Measurements from ENCODE around the gene FTO.

The FTO gene

DNA sequence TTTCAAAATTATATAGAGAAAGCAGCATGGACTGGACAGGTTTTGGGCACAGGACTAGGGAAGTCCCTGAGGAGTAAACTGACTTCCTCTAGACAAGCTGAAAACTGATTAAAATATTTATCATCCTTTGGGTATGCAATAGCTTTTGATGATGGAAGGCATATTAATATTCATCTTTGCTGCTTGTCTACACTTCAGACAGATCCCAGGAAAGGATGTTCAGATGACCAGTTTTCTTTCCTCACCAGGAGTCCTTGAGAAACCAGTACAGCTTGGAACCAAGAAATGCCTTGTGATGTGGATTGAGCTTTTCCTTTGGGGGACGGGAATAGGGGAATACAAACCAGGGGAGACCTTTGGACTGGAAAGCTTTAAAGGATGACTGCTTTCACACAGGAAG, 195.5 kb downstream of the FTO start:
- no peak for DNase-seq (ENCODE audit: low read depth)

DNA sequence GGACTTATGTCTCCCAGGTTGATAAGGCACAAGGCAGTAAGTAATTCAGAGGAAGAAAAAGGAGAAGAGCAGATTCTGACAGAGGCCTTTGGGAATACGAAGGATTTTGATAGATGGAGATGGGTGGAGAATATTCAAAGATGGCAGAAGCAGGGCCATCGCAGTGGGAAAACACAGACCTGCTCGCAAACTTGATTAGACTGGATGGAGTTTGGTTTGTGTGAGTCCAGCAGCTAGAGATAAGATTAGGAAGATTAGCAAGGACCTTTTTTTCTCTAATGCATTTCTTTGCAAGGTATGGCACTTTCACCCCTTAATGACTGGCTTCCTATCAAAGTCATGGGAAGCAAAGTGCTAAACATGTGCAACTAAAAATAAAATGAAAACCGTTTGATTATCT, 196.7 kb downstream of the FTO start:
- no peak for DNase-seq (ENCODE audit: low read depth)

DNA sequence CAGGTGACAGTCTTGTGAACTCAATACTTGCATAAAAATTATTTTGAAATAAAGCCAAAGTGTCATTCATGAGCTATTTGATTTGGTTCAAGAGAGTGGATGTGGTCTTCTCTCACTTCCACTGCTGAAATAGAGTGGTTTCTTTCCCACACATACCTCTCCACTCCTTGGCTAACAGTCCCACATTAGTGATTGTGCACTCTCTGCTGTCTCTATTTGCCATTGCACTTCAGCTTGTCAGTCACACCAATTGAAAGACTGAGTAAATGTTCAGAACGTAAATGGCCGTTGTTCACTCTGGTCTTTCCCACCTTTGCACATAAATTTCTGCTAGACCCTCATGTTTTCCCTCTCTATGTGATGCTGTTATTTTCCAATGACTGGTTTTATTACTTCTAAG, 197.5 kb downstream of the FTO start:
- no peak for DNase-seq (ENCODE audit: low read depth)

DNA sequence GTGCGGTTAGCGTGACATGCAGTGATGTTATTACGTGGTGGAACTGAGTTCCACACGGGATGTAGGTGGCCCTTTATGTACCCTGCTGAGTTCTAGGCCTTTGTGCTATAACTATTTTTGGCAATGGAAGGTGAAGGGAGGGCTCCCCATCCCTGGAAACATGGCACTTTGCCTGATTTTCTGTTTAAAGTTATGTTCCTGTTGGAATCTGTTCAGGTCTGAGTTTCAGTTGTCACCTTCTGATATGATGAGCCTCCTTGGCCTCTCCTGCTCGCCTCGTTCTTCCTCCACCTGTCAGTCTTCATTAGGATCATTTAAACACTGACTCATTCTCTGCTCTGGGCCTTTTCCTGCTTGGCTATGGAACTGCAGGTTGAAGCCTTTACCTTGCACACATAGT, 200.6 kb downstream of the FTO start:
- no peak for DNase-seq (ENCODE audit: low read depth)

DNA sequence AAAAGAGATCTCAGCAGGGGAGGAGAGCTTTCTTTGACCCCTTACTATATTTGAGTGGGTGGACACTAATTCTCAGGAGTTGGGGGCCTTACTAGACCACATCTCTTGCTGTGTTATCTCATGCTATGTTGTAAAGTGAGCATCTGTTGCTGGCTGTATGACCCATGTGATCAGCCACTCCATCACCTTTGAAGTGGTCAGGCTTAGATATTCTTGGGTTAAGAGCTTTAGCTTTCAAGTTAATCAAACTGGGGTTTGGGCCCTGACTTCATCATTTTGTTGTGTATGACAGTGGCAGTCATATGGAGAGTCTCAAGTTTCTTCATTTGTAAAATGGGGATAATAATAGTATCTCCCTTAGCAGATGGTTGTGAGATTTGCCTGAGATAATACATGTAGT, 201.1 kb downstream of the FTO start:
- DNase-seq (ENCODE audit: low read depth): no peak

DNA sequence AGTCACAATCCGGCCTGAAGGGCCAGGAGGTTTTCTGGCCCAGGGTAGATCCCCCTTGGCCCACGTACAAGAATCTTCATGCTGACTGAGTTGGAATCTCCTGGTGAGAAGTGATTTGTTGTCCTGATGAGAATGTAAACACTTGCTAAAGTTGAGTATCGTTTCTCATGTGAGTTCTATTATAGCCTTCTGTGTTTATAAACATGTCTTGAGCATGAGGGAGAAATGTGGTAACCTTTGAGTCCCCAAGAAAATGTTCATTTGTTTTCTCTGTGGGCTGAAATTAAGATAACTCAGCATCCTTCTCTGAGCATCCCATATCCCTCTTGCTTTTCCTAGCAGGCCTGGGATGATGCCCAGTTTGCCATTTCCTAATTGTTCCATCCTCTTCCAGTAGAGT, 204.8 kb downstream of the FTO start:
- no peak for DNase-seq (ENCODE audit: low read depth)

DNA sequence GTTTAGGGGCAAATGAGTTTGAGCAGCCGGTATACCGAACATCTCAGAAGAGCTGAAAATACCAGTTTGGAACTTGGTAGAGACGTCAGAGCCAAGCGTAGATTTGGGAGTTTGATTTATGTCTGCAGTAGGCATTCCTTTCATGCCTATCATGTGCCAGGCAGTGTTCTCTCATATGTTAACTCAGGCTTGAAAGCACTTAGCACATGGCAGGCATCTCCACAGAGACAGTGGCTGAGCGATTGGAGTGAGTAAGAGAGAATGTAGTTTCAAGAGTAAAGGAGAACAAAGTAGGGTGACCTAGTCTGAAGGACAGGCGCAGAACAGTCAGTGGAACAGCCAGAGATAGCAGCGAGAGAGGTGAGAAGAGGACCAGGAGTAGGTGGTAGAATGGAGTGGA, 207.0 kb downstream of the FTO start:
- no peak for DNase-seq (ENCODE audit: low read depth)

DNA sequence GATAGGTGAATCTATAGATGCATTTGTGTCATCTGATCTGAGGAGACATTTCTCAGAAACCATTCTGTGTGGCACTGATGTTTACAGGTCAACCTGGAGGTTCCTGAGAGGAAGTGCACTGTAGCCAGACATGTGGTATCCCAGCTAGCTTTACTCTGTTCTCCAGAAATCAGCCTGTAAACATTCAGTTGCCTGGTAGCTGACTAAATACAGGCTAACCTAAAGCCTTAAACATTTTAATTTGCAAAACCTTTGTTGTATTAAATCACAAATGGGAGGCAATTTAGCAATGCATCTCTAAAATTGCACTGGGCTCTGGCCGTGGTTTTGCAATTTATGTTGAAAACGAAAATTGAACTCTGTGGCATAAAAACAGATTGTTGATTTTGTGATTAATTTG, 207.6 kb downstream of the FTO start:
- no peak for DNase-seq (ENCODE audit: low read depth)

DNA sequence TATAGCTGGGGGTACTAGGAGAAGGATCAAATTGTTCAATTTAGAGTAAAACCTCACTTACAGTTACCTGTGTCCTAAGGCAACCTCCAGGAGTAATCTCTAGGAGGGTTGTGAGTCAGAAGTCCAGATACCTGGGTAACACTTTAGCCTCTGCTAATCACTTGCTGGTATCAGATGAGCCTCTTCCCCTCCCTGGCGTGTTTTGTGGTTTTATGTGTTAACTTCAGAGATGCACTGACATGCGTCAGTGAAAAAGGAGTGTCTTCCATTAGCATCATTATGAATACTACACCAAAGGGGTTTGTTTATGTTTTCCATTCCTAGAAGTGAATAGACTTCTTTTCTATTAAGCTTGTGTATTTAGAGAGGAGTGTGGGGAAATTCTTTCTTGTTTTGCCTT, 208.2 kb downstream of the FTO start:
- no peak for DNase-seq (ENCODE audit: low read depth)

DNA sequence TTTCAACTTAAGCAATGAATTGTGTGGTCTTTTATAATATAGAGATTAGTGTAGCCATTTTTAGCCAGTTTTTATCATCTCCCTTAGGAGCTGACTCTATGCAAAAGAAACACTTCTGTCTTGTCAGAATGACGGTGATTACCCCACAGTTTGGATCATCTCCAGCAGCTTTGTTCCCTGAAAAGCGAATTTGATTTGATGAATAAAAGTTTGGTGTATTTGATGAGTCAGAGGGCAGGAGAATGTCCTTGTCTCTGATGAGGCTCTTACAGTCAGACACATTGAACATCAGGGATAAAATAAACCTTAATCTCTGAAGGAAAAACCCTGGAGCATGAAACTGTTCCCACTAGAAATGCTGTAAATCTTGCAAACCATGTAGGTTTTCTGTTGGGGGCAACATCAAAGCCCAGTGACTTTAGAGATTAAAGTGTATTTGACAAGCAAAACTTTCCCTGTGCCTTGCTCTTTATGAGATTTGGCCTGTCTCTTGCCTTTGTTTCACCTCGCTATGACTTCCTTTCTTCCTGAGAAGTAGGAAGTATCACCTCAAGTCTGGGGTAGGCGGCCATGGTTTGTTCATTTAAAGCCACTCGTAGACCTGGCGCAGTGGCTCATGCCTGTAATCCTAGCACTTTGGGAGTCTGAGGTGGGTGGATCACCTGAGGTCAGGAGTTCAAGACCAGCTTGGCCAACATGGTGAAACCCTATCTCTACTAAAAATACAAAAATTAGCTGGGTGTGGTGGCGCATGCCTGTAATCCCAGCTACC, 209.3 kb downstream of the FTO start:
- no peak for DNase-seq (ENCODE audit: low read depth)

DNA sequence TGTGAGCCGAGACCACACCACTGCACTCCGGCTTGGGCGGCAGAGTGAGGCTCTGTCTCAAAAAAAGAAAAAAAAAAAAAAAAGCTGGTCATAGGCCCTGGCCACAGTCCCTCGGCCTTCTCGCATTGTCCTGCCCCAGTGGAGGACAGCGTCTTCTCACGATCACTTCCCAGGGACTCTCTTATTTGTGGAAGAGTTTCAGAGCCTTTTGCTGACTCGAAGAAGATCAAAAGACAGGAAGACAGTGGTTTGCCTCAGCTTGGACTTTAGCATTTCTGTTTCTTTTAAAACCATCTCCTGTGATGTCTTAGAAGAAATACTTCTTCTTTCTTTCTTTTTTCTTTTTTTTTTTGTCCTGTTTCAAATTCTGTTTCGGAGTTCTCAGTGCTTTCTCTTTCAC, 210.0 kb downstream of the FTO start:
- DNase-seq (ENCODE audit: low read depth): no peak

DNA sequence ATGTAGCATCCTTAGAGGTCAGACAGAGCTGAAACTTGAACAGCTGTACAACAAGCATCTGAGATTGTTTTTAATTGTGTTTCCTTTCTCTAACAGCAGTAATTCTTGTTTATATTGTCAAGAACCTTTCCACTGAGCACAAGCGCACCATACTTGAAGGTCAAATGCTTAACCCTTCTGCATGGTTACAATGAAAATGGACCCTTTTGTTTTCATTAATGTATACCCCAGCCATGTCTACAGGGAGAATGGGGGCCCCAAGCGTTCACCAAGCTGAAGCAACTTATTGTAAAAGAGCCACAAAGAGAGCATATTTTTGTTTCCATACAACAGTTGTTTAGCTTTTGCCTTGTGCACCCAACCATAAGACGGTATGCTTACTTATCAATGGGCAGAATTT, 210.8 kb downstream of the FTO start:
- no peak for DNase-seq (ENCODE audit: low read depth)

DNA sequence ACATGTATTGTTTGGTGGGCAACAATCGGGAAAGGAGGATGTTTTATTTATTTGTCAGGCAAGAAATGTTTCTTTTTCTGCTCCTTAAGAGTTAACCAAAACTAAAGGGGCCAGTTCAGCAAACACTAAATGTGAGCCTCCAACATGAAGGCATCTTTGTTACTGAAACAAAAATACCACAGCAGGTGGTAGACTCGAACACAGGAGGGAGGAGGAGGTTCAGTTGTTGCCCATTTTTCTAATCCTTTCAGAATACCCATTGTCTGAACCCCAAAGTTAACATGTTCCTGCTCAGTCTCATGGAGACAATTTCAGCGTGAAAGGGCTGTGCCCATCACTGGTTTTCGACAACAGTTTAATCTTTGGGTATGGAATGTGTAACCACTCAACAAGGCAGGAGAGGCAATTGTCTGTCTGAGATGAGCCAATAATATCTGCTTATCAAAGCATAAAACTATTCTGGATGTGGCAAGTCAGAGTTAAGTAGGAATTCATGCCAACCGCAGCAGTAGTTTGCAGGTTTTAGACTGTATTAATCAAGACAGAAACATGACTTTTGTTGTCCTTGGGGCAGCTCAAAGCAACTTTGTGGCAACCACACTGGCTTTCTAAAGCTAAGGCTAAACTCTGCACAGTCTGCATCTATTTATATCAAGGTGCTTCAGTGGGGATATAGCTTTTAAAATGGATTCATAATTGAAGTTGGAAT, 211.7 kb downstream of the FTO start:
- no peak for DNase-seq (ENCODE audit: low read depth)

DNA sequence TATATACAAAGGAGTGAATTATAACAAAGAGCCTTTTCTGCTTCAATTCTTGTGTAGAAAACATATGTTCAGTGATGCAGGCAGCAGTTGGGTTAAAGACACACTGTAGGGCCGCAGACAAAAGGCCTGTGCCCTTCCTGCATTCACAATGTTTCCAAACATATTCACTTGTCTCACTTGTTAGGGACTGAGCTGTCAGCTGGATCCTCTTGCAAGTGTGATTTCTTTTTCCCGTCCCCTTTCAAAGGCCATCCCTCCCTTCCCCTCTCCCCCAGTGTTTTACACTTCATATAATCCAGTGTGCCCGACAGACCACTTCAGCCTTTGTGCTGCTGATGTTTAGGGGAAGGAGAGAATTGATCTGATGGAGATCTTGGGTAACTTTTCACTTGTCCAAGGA, 217.0 kb downstream of the FTO start:
- DNase-seq (ENCODE audit: low read depth): no peak

DNA sequence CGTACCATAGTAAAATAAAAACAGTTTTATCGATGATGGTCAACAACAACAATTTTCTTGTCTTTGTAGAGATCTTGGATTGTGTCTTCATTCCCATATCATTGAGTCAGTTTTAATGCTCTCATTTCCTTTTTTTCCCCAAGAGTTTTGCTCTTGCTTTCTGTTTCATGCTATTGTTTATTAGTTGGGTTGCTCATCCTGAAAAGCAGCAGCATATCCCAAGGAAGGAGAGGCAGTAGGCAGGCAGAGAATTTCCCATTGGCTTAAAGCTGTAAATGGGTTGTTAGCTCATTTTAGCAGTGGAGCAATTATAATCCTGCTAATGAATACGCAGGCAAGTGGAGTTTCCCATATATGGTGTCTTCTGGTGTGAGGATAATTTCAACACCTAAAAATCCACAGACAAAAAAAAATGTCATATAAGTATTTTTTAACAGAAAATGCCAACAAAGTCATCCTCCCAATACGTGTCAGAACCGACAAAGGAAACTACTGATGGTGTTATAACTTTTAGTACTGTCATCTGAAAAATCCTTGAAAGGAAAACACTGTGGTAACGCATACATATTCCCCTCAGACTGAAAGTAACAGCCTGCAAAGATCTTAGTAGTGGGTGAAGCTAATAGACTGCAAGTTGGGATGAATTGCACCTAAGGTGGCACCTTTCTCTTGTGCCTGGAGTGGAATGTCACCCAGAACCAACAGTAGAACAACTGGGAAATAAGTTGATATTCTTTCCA, 218.3 kb downstream of the FTO start:
- DNase-seq (ENCODE audit: low read depth): no peak

DNA sequence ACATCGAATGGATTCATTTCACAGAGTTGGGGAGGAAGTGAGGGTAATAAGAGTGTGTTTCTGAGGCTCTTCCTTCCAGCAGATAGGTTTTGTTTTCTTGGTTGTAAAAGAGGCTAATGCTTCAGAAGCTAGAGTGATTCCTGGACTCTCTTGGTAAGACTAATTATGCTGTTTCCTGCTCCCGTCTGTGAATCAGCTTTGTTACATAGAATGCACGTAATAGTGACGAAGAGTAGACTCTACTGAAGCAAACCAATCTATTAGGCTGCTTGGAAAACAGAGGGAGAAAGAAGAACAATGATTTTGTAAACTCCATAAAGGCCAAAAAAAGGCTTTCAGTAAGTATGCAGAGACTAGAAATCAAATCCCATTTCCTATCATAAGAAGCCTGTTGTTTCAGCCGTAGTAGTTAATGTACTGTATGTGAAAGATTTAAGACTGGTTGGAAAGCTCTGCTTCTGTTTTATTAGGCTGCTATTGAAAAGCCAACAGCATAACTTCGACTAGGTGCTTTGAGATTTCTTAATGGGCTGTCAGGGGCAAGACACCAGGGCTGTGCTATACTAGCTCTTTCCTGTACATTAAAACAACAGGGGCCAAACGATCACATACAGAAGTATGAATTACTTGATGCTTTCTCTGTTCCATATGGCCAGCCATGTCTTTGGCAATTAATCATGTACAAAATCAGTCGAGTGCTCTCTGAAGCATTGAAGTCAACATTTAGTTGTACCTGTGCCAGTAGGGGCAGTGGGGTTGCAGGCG, 219.0 kb downstream of the FTO start:
- no peak for DNase-seq (ENCODE audit: low read depth)

DNA sequence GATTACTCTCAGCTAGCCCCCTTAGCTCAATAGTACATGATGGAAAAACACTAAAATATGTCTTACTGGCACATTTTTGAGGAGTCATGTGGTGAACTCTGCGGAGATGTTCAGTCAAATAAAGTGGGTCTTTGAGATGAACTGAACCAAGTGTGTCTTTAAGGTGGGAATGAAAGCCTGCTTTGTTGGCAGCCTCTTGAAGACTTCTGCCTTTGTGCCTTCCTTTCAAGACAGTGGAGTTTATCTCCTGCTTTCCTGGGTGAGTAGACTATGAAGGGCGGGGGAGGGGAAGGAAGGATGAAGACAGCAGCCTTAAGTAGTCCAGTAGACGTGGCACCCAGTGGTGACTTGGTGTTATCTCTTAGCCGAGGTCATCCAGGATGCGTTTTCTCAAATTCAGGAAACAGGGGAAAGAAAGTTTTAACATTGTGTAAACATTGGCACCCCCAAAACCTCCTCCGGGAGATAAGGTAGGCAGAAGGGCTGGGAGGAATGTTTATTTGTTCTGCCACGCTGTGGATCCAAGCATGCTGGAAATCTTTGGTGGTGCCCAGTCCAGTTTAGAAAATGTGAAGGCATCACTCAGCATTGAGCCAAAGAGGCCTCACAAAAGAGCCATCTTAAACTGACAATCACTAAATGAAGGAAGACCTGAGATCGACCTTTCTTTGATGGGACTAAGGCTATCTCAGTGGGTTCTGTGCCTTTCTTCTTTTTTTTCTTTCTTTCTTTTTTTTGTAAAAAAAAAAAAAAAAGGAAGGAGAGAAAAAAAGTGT, 220.6 kb downstream of the FTO start:
- DNase-seq (ENCODE audit: low read depth): no peak

DNA sequence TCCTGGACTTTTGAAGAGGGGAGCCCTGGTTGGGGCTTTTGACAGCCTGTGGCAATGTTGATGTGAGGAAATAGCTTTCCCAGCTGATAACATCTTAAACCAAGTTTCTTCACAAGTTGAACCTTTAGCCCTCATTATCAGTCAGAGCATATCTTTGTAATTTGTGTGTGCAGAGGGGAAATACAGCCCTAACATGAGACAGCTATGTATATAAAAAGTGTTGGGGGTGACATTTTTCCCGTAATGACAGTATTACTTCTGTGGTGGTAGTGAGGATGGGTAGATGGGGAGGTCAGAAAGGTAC, 221.1 kb downstream of the FTO start:
- DNase-seq (ENCODE audit: low read depth): no peak

DNA sequence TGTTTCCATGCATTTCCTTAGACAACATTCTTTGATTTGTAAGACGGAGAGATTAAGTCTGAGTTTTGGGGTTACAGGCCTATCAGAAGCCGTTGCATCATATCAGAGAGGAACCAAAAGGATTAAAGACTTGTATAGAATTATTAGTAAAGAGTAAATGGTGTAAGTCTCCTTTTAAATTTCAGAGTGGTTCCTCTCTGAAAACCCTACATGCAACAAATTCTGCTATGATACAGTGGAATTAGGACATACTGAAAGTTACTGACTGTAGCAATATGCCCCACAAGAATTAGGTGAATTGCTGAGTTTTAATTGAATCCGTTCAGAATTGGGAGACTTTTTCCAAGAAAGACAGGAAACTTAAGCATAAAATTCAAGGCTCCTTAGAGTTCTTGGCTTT, 221.6 kb downstream of the FTO start:
- DNase-seq (ENCODE audit: low read depth): no peak

DNA sequence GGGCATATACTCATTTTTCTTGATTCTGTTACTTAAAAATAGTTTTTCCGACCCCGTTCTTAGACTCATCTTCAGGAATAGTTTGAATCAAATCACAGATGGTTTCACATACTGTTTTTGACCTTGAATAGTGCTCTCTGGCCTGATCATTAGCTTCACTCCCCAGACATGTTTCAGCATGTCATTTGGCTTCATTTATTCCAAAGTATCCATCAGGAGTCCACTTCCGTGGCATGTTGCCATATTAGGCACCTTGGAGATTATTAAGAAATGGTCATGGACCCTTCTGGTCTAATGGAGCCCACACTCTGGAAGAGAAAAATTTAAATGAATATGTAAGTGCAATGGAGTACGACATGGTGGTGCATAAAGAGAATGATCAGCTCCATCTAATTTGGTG, 222.3 kb downstream of the FTO start:
- no peak for DNase-seq (ENCODE audit: low read depth)

DNA sequence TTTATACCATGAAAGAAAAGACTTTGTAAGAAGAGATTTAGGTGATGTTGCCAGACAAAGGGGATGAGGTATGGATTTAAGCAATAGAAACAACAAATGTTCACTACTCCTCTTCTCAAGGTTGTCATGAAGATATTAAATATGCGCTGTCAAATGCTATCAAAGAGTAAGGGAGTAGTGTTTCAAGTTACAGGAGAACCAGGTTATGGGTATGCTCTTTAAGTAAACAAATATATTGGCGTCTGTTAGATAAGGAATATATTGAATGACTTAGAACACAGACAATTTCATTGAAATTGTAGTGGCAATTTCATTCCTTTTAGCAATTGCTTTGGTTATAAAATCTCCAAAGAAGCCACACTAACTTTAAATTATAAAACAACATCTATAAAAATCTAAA, 229.0 kb downstream of the FTO start:
- DNase-seq (ENCODE audit: low read depth): no peak

DNA sequence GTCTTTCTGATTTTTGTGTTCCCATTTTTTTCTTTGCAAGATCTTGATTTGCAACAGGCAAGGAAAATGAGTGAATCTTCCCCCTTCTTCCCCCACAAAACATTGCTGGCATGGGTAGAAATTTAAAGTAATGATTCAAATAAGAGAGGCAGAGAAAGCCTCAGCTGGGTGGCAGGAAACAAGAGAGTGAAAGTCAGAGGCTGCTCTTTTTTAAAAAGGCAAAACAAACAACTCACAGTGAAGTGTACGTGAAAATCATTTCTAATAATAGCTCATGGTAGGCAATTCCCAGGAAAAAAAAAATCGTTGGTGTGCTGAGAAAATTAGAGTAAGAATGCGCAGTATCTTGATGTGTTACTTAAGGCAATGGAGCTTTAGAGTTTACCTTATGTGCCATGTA, 229.5 kb downstream of the FTO start:
- DNase-seq (ENCODE audit: low read depth): no peak

All from stimulated activated CD8-positive, alpha-beta memory T cell treated with anti-CD3 and anti-CD28 coated beads, Interleukin-7, amount 100 ng/mL, for 24 hours (primary cell).